H4 (cell line): Measurements from ENCODE around the gene POMT1. TPM values are rescaled to one million over a fixed set of nuclear protein-coding genes. Genes with fewer than 3 reads are reported as not detected.
A peak's percentile ranks its signal among the peaks of the same experiment; 100 is the strongest.
"Not testable (repeated sequence)": the region's sequence is repeated elsewhere in the genome, so short reads cannot be mapped to it uniquely, and the experiment has no call there.

Experiments
- DNase-seq: peaks from one replicate; pipeline ENCODE4 v3.0.0-alpha.2; 2015; ENCODE audit warnings: low spot score
- total RNA-seq: library from RNA; depleted of rRNA; stranded (reverse); fragments of >200 nt; shearing (Covaris generic); gene quantifications from 2 replicates; pipeline ENCODE4 v1.2.3, GENCODE V29; 2014; rRNA removed

POMT1 gene, protein sequence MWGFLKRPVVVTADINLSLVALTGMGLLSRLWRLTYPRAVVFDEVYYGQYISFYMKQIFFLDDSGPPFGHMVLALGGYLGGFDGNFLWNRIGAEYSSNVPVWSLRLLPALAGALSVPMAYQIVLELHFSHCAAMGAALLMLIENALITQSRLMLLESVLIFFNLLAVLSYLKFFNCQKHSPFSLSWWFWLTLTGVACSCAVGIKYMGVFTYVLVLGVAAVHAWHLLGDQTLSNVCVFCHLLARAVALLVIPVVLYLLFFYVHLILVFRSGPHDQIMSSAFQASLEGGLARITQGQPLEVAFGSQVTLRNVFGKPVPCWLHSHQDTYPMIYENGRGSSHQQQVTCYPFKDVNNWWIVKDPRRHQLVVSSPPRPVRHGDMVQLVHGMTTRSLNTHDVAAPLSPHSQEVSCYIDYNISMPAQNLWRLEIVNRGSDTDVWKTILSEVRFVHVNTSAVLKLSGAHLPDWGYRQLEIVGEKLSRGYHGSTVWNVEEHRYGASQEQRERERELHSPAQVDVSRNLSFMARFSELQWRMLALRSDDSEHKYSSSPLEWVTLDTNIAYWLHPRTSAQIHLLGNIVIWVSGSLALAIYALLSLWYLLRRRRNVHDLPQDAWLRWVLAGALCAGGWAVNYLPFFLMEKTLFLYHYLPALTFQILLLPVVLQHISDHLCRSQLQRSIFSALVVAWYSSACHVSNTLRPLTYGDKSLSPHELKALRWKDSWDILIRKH
- total RNA-seq = 7.8 and 10.5 TPM in 2 replicates

- peak; percentile 73 for DNase-seq
These were observed at the start of gene POMT1 for GRCh38 chr9:131502781-131503625. Gene POMT1 (plus strand): TSS chr9:131502918. CDS start chr9:131504219, 1,301 bp downstream.

DNA sequence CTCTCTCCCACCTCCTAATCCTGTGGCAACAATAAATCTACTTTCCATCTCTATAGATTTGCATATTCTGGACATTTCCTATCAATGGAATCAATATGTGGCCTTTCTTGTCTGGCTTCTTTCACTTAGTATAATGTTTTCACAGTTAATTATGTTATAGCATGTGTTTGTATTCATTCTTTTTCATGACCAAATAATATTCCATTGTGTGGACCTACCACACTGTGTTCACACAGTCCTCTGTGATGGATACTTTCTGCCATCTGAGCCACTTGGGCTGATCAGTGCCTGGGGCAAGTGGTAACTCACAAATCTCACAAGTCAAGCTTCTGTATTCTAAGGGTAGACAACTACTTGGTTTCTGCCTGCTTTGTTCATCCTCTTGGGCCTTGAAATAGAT is 48.7 kb upstream of the POMT1 start:
- no peak for DNase-seq

DNA sequence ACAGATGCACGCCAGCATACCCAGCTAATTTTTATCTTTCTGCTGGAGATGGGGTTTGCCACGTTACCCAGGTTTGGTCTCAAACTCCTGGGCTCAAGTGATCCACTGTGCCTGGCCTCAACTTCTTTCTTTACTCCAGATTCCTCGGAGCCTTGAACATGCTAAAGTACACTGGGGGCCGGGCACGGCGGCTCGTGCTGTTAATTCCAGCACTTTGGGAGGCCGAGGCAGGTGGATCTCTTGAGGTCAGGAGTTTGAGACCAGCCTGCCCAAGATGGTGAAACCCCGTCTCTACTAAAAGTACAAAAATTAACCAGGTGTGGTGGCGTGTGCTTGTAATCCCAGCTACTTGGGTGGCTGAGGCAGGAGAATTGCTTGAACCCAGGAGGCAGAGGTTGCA is 47.1 kb upstream of the POMT1 start:
- DNase-seq = not testable (repeated sequence)

DNA sequence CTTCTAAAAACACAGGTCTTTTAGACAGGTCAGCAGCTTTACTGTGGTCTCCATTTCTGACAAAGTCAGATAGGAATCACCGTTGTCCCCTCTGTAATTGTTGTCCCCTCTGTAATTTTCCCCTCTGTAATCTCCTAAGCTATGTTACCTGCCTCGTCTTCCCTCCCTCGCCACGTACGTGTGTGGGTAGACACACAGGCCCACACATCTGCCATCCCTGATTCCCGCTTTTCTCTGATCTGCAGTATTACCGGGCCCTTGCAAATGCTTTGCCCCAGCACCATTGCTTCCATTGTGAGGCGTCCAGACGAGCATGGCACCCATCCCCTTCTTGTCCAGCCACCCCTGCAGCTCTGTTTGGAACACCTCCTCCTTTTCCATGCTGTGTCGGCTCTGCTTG is 45.0 kb upstream of the POMT1 start:
- DNase-seq = no peak

DNA sequence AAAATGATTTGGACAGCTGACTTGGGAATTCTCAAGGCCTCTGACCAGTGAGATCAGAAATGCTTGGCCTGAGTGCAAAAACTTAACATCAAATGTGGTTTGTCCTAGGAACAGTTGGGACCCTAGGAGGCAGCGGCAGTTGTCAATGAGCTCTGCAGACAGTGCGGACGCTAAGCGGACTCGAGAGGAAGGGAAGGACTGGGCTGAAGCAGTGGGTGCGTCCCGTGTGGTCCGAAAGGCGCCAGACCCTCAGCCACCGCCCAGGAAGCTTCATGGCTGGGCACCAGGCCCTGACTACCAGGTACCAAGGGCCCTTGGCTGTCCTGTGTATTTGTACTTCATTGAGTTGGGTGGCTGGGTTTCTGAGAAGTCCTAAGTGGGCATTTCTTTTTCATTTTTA is 43.7 kb upstream of the POMT1 start:
- DNase-seq = no peak

DNA sequence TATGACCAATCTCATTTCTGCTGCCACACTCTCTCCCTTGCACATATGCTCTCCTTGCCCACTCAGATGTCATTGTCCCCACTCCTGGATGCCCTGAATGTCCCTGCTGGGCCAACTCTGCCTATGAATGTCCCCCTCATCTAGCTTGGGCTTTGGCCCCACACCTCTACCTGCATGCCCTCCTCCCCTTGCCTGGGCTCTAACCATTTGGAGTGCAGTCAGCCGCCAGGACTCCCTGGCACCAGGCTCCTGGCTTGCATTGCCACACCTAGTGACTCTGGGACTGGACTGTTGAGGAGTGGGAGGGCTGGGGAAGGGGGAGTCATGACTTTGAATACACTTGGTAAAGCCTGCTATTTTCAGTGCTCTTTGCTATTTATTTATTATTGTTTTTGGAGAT is 41.6 kb upstream of the POMT1 start:
- no peak for DNase-seq

GRCh38 chr9:131464354-131465000 is 38.2 kb upstream of the POMT1 start:
- no peak for DNase-seq

GRCh38 chr9:131465401-131465800 is 37.3 kb upstream of the POMT1 start:
- no peak for DNase-seq

- no peak for DNase-seq
These were observed 35.3 kb upstream of the POMT1 start for GRCh38 chr9:131467214-131467935.

DNA sequence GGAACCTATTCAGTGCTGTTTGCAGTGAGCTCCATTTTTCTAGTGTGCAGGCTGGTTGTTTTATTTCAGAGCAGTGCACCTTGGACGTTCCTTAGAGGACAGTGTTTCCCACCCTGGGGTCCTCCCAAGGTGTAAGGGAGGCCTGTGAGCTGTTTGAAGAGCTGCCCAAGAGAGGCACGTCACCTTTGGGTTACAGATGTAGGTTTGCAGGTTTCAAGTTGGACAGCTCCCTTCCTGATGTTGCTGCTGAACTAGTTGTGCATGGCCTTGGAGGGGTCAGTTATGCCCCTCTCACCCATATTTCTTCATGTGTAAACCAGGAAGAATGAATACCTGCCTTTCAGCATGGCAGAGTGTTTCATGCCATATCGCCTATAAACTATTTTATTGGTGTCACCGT is 34.7 kb upstream of the POMT1 start:
- no peak for DNase-seq

DNA sequence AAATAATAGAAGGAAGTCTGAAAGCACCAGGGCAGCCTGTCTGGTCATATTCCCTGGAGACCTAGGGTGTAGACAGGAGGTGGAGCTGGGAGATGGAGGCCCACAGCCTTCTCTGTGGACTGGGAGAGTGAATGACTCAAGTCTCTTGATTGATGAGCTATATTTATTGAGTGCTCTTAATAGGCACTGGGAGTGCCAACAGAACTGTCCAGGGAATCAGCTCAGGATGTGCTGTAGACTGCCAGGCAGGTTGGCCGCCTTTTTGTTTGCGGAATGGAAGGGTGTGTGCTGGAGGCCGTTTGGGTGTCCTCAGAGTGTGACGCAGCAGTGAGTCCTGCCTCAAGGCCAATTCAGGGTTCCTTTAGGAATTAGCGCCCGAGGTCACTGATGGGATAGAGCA is 33.4 kb upstream of the POMT1 start:
- DNase-seq = no peak

DNA sequence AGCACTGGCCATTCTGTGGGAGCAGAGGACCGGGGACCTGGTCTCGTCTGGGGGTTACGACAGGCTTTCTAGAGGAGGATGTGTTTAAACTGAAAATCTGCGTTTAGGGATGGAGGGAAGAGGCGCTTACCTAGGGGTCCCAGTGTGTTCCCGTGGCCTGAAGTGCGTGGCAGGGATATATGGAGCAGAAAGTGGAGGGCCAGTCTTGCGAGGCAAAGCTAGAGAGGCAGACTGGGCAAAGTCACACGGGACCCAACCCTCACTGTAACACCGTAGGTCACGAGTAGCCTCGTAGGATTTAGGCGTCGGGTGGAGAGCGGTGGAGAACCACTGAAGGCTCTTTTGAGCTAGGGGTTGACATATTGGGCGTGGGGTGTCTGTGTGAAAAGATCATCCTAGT is 32.8 kb upstream of the POMT1 start:
- no peak for DNase-seq

DNA sequence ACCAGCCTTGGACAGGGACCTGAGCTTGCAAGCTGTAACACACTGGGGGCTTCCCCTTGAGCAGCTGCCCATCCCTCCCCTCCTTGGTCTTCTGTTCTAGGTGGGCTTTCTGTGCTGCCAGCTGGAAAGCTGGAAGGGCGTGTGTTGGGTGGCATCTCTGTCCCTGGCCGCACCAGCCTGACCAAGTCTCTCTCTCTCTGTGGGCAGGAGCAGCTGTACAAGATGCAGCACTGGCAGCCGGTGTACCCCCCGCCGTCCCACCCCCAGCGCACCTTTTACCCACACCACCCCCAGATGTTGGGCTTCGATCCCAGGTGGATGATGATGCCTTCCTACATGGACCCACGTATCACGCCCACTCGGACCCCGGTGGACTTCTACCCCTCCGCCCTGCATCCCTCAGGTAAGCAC is 32.1 kb upstream of the POMT1 start:
- no peak for DNase-seq

GRCh38 chr9:131472085-131472484 is 30.6 kb upstream of the POMT1 start:
- not testable (repeated sequence) for DNase-seq

DNA sequence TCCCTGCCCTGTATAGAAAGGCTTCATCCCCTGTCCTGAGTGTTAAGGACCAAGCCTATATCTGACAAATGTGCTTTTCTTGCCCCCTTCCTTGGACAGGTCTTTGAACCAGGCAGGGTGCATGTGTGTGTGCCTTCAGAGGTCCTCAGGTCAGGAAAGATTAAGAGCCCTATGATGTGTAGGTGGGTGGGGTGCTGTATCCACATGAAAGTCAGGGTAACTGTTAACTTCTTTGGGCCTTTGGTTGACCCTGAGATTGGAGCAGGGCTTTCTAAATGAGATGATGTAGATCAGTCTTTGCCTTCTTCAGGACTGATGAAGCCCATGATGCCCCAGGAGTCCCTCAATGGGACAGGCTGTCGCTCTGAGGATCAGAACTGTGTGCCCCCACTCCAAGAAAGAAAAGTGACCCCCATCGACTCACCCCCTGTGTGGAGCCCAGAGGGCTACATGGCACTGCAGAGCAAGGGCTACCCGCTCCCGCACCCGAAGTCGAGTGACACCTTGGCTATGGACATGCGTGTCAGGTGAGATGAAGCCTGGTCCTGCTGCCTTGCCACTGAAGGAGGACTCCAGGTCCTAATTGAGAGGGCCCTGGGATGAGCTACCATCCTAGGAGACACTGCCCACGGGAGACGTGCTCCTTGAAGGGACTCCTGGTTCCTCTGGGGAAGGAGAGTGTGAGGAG is 29.4 kb upstream of the POMT1 start:
- DNase-seq = no peak

- no peak for DNase-seq
These were observed 28.8 kb upstream of the POMT1 start for GRCh38 chr9:131473891-131474290.

DNA sequence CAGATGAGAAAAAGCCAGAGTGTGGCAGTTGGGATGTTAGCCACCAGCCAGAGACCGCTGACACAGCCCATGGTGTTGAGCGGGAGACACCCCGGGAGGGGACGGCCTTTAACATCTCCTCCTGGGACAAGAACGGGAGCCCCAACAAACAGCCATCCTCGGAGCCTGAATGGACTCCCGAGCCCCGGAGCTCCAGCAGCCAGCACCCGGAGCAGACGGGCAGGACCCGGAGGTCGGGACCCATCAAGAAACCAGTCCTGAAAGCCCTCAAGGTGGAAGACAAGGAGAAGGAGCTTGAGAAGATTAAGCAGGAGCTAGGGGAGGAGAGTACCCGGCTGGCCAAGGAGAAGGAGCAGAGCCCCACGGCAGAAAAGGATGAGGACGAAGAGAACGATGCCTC is 28.0 kb upstream of the POMT1 start:
- no peak for DNase-seq

DNA sequence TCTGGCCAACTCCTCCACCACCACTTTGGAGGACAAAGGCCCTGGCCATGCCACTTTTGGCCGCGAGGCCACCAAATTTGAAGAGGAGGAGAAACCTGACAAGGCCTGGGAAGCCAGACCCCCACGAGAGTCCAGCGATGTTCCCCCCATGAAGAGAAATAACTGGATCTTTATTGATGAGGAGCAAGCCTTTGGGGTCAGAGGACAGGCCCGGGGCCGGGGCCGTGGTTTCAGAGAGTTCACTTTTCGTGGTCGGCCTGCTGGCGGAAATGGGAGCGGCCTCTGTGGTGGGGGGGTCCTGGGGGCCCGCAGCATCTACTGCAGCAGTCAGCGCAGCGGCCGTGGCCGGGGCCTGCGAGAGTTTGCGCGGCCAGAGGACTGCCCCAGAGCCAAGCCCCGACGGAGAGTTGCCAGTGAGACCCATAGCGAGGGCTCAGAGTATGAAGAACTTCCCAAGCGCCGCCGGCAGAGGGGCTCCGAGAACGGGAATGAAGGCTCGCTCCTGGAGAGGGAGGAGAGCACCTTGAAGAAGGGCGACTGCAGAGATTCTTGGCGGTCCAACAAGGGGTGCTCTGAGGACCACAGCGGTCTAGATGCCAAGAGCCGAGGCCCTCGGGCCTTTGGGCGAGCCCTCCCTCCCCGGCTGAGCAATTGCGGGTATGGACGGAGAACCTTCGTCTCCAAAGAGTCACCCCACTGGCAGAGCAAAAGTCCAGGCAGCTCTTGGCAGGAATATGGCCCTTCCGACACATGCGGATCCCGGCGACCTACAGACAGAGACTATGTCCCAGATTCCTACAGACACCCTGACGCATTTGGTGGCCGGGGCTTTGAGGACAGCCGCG is 27.4 kb upstream of the POMT1 start:
- no peak for DNase-seq

GRCh38 chr9:131475956-131476776 is 26.6 kb upstream of the POMT1 start:
- no peak for DNase-seq
